HepG2 (cell line): ENCODE results near the gene CCL19. TPM values are rescaled to one million over a fixed set of nuclear protein-coding genes. Genes with fewer than 3 reads are reported as not detected.

ENCODE experiments used
- BCL6 ChIP-seq: IDR thresholded peaks from 2 replicates; pipeline ENCODE4 v1.6.1; 2016; ENCODE audit warnings: missing genetic modification reagents, missing compliant biosample characterization
- BORCS8-MEF2B ChIP-seq: sonication (generic); formaldehyde crosslinking; IDR thresholded peaks from 2 replicates; pipeline ENCODE4 v1.8.0; 2022; ENCODE audit warnings: mild to moderate bottlenecking, missing genetic modification reagents
- CAMTA2 ChIP-seq: sonication (generic); formaldehyde crosslinking; IDR thresholded peaks from 2 replicates; pipeline ENCODE4 v1.4.0; 2020; ENCODE audit warnings: mild to moderate bottlenecking, missing genetic modification reagents, borderline replicate concordance
- FOXJ3 ChIP-seq: sonication (generic); formaldehyde crosslinking; IDR thresholded peaks from 2 replicates; pipeline ENCODE4 v1.4.0; 2020; ENCODE audit warnings: missing genetic modification reagents, mild to moderate bottlenecking, borderline replicate concordance
- FOXM1 ChIP-seq: sonication (generic); formaldehyde crosslinking; IDR thresholded peaks from 2 replicates; pipeline ENCODE4 v1.5.0; 2020; ENCODE audit warnings: missing genetic modification reagents
- GABPA ChIP-seq, 2 experiments: IDR thresholded peaks; 2 replicates each; pipeline ENCODE4 v1.6.1; 2011 to 2016; ENCODE audit warnings: low read depth in 2 of 2, low read length in 1 of 2, missing biosample characterization in 1 of 2, missing genetic modification characterization in 1 of 2
- IRF2 ChIP-seq: IDR thresholded peaks from 2 replicates; pipeline ENCODE4 v1.6.1; 2018; ENCODE audit warnings: missing genetic modification reagents, missing compliant biosample characterization
- KAT8 ChIP-seq: IDR thresholded peaks from 2 replicates; pipeline ENCODE4 v1.6.1; 2016; ENCODE audit warnings: missing genetic modification reagents, missing compliant biosample characterization
- NFKBIZ ChIP-seq: IDR thresholded peaks from 2 replicates; pipeline ENCODE4 v1.6.1; 2018; ENCODE audit warnings: missing genetic modification reagents, missing compliant biosample characterization
- NR2F1 ChIP-seq, 2 experiments: fragments of 450-650 bp in 1 of 2; formaldehyde crosslinking in 1 of 2; IDR thresholded peaks; 2 replicates each; pipeline versions ENCODE4 v1.5.0 to v1.6.1; 2016 to 2020; ENCODE audit warnings: mild to moderate bottlenecking in 1 of 2, missing compliant biosample characterization in 1 of 2, missing genetic modification reagents in 1 of 2, moderate library complexity in 1 of 2
- RAD51 ChIP-seq: fragments of 450-650 bp; IDR thresholded peaks from 2 replicates; pipeline ENCODE4 v1.6.1; 2016; ENCODE audit warnings: borderline replicate concordance
- STAG1 ChIP-seq: sonication (generic); formaldehyde crosslinking; IDR thresholded peaks from 2 replicates; pipeline ENCODE4 v1.4.0; 2020; ENCODE audit warnings: missing genetic modification reagents
- TBX2 ChIP-seq: sonication (generic); formaldehyde crosslinking; IDR thresholded peaks from 2 replicates; pipeline ENCODE4 v1.5.0; 2020; ENCODE audit warnings: missing genetic modification reagents, mild to moderate bottlenecking, borderline replicate concordance
- ZBTB7B ChIP-seq: sonication (generic); formaldehyde crosslinking; IDR thresholded peaks from 2 replicates; pipeline ENCODE4 v1.4.0; 2020; ENCODE audit warnings: missing genetic modification reagents
- ZFP62 ChIP-seq: sonication (generic); formaldehyde crosslinking; IDR thresholded peaks from 2 replicates; pipeline ENCODE4 v1.4.0; 2020; ENCODE audit warnings: missing genetic modification reagents
- ZKSCAN5 ChIP-seq: sonication (generic); formaldehyde crosslinking; IDR thresholded peaks from 2 replicates; pipeline ENCODE4 v1.5.1; 2020; ENCODE audit warnings: mild to moderate bottlenecking, missing genetic modification reagents
- ZNF10 ChIP-seq: sonication (generic); formaldehyde crosslinking; IDR thresholded peaks from 2 replicates; pipeline ENCODE4 v1.4.0; 2020; ENCODE audit warnings: mild to moderate bottlenecking, low read depth, missing genetic modification reagents, borderline replicate concordance
- ZNF235 ChIP-seq: sonication (generic); formaldehyde crosslinking; IDR thresholded peaks from 2 replicates; pipeline ENCODE4 v1.8.1; 2023; ENCODE audit warnings: mild to moderate bottlenecking, missing genetic modification reagents, borderline replicate concordance
- ZNF263 ChIP-seq: sonication (generic); formaldehyde crosslinking; IDR thresholded peaks from 2 replicates; pipeline ENCODE4 v1.4.0; 2020; ENCODE audit warnings: missing genetic modification reagents
- ZNF33A ChIP-seq: sonication (generic); formaldehyde crosslinking; IDR thresholded peaks from 2 replicates; pipeline ENCODE4 v1.5.1; 2020; ENCODE audit warnings: missing genetic modification reagents, mild to moderate bottlenecking, moderate library complexity, borderline replicate concordance
- ZNF367 ChIP-seq: sonication (generic); formaldehyde crosslinking; IDR thresholded peaks from 2 replicates; pipeline ENCODE4 v1.4.0; 2020; ENCODE audit warnings: missing genetic modification reagents, borderline replicate concordance
- ZNF468 ChIP-seq: sonication (generic); formaldehyde crosslinking; IDR thresholded peaks from 2 replicates; pipeline ENCODE4 v1.8.0; 2022; ENCODE audit warnings: mild to moderate bottlenecking, moderate library complexity, missing genetic modification reagents
- ZNF557 ChIP-seq: sonication (generic); formaldehyde crosslinking; IDR thresholded peaks from 2 replicates; pipeline ENCODE4 v1.4.0; 2020; ENCODE audit warnings: missing genetic modification reagents
- ZNF615 ChIP-seq: sonication (generic); formaldehyde crosslinking; IDR thresholded peaks from 2 replicates; pipeline ENCODE4 v1.5.0; 2020; ENCODE audit warnings: mild to moderate bottlenecking, missing genetic modification reagents, borderline replicate concordance
- ZNF7 ChIP-seq: IDR thresholded peaks from 2 replicates; pipeline ENCODE4 v1.6.1; 2016; ENCODE audit warnings: missing biosample characterization, missing genetic modification reagents
- ZNF768 ChIP-seq: sonication (generic); formaldehyde crosslinking; IDR thresholded peaks from 2 replicates; pipeline ENCODE4 v1.4.0; 2020; ENCODE audit warnings: missing genetic modification reagents
- polyA plus RNA-seq, 8 experiments: library from polyadenylated mRNA; depleted of rRNA in 3 of 8; stranded (reverse) in 7 of 8; unstranded in 1 of 8; fragments of >200 nt; fragmentation: Illumina TruSeq in 4 of 8; extraction: Trizol in 4 of 8; gene quantifications; 2 replicates each; pipeline versions ENCODE4 v1.2.1 to v1.2.3, GENCODE V29; 2011 to 2016; ENCODE audit warnings: low read depth in 4 of 8, missing spikeins in 1 of 8, mixed read lengths in 1 of 8; ENCODE audit not compliant: insufficient read depth in 1 of 8
- total RNA-seq, 5 experiments: library from RNA; depleted of rRNA; stranded (reverse); fragments of >200 nt; fragmentation: Illumina TruSeq; extraction: Trizol; gene quantifications; 2 replicates each; pipeline ENCODE4 v1.2.3, GENCODE V29; 2016; ENCODE audit warnings: low read depth in 1 of 5
- TF ChIP-seq, protein P1 (sequence below), 2 experiments: sonication (generic) in 1 of 2; formaldehyde crosslinking in 1 of 2; IDR thresholded peaks; 2 replicates each; pipeline versions ENCODE4 v1.4.0 to v1.6.1; 2018 to 2020; ENCODE audit warnings: missing genetic modification reagents in 2 of 2, borderline replicate concordance in 1 of 2, low read depth in 1 of 2, mild to moderate bottlenecking in 1 of 2, missing biosample characterization in 1 of 2
- TF ChIP-seq, protein P2 (sequence below): sonication (generic); formaldehyde crosslinking; IDR thresholded peaks from 2 replicates; pipeline ENCODE4 v1.4.0; 2020; ENCODE audit warnings: low read depth, mild to moderate bottlenecking, missing genetic modification reagents
- TF ChIP-seq, protein P3 (sequence below): sonication (generic); formaldehyde crosslinking; IDR thresholded peaks from 2 replicates; pipeline ENCODE4 v1.4.0; 2020; ENCODE audit warnings: missing genetic modification reagents

The CCL19 gene
- total and polyA plus RNA-seq, 2 of the 13 experiments (the other 11 are each of a cell fraction or from before 2014, with no cell fraction given), result not detected

DNA sequence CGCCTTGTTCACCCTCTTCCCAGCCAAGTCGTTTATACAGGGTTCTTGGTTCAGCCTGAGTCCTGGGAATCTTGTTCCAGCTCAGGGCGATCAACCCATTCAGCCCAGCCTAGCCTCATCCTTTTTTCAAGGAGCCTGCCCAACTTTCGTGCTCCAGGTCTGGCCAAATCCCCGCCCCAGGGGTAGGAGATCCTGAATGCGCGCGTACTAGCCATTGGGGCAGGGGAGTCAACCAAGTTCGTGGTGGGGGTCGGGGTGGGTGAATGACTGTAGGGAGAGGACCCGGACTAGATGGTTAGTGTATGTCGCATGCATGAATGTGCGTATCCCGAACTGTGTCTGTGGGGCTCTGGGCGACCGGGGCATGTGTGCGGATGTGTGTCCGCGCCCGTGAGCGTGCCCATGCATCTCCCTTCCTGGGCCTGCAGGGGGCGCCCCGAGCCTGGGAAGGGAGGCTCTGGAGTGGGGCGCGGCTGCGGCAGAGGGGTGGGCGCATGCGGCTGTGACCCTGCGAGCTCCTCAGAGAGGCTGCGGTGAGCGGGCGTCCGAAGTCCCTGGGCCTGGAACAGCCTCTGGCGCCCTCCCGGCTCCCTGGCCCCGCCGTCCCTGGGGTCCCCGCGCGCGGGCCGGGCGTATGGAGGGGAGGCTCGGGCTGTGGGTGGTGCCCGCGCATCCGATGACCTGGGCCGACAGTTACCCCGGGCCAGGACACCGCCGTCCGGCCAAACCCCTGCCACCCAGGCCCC, 10.1 kb upstream of the CCL19 start (continued):
- TF ChIP-seq, protein P1, sequence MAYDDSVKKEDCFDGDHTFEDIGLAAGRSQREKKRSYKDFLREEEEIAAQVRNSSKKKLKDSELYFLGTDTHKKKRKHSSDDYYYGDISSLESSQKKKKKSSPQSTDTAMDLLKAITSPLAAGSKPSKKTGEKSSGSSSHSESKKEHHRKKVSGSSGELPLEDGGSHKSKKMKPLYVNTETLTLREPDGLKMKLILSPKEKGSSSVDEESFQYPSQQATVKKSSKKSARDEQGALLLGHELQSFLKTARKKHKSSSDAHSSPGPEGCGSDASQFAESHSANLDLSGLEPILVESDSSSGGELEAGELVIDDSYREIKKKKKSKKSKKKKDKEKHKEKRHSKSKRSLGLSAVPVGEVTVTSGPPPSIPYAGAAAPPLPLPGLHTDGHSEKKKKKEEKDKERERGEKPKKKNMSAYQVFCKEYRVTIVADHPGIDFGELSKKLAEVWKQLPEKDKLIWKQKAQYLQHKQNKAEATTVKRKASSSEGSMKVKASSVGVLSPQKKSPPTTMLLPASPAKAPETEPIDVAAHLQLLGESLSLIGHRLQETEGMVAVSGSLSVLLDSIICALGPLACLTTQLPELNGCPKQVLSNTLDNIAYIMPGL (CRISPR knock-in tag; IDR thresholded peaks at IDR 0.05; ENCODE audit: borderline replicate concordance in 1 of 2, low read depth in 1 of 2), result peak; percentile 51 to 53; a peak in 3 of 4 replicates
- TF ChIP-seq NFKBIZ, result no peak
- no peak for TF ChIP-seq FOXM1
- no peak for TF ChIP-seq TBX2 (CRISPR knock-in tag)
- no peak for TF ChIP-seq KAT8 (CRISPR knock-in tag)
- TF ChIP-seq ZNF10 (CRISPR knock-in tag), result no peak
- TF ChIP-seq, protein P2, sequence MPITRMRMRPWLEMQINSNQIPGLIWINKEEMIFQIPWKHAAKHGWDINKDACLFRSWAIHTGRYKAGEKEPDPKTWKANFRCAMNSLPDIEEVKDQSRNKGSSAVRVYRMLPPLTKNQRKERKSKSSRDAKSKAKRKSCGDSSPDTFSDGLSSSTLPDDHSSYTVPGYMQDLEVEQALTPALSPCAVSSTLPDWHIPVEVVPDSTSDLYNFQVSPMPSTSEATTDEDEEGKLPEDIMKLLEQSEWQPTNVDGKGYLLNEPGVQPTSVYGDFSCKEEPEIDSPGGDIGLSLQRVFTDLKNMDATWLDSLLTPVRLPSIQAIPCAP (CRISPR knock-in tag), result no peak
- TF ChIP-seq ZNF768 (CRISPR knock-in tag), result peak; percentile 23; the same call in 1 of the 2 replicates
- no peak for TF ChIP-seq RAD51
- TF ChIP-seq ZNF33A, result no peak
- no peak for TF ChIP-seq ZNF367 (CRISPR knock-in tag)
- TF ChIP-seq ZNF468, result no peak
- TF ChIP-seq NR2F1 (CRISPR knock-in tag; IDR thresholded peaks at IDR 0.05), result no peak
- TF ChIP-seq BCL6 (CRISPR knock-in tag), result no peak
- 0 out of 2 replicates have a peak, but pooled peaks have one; percentile 51 for TF ChIP-seq CAMTA2
- TF ChIP-seq ZNF7, result no peak
- TF ChIP-seq ZNF263 (CRISPR knock-in tag), result no peak
- TF ChIP-seq, protein P3, sequence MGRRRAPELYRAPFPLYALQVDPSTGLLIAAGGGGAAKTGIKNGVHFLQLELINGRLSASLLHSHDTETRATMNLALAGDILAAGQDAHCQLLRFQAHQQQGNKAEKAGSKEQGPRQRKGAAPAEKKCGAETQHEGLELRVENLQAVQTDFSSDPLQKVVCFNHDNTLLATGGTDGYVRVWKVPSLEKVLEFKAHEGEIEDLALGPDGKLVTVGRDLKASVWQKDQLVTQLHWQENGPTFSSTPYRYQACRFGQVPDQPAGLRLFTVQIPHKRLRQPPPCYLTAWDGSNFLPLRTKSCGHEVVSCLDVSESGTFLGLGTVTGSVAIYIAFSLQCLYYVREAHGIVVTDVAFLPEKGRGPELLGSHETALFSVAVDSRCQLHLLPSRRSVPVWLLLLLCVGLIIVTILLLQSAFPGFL (CRISPR knock-in tag), result no peak
- TF ChIP-seq IRF2, result no peak
- peak; percentile 50; the same call in 1 of the 2 replicates for TF ChIP-seq ZBTB7B (CRISPR knock-in tag)
- no peak for TF ChIP-seq ZNF557
- TF ChIP-seq STAG1 (CRISPR knock-in tag), result peak; percentile 54
- TF ChIP-seq ZNF235 (CRISPR knock-in tag), result no peak; the same call in 1 of the 2 replicates
- no peak for TF ChIP-seq BORCS8-MEF2B
- no peak for TF ChIP-seq ZNF615 (CRISPR knock-in tag)
- no peak for TF ChIP-seq ZFP62 (CRISPR knock-in tag)
- TF ChIP-seq ZKSCAN5 (CRISPR knock-in tag), result no peak
- TF ChIP-seq FOXJ3 (CRISPR knock-in tag), result no peak
- no peak for TF ChIP-seq GABPA (IDR thresholded peaks at IDR 0.05; ENCODE audit: low read depth, low read length)
- TF ChIP-seq GABPA (CRISPR knock-in tag; IDR thresholded peaks at IDR 0.05; ENCODE audit: low read depth), result no peak
